Esophagus muscularis mucosa (tissue), 4 donors: ENCODE results near the gene CNTNAP1.

Experiments
- EP300 ChIP-seq: sonication (generic); formaldehyde crosslinking; IDR thresholded peaks from one replicate; pipeline ENCODE4 v1.6.1; 2017; ENCODE audit warnings: antibody characterized with exemption
- POLR2A ChIP-seq: fragments of 450-650 bp; IDR thresholded peaks from one replicate; pipeline ENCODE4 v1.6.1; 2017; ENCODE audit warnings: antibody characterized with exemption, moderate library complexity, mild to moderate bottlenecking, low read depth
- POLR2AphosphoS5 ChIP-seq, 2 donors: sonication (generic); formaldehyde crosslinking; IDR thresholded peaks; one replicate each; pipeline ENCODE4 v1.6.1; 2017; ENCODE audit warnings: antibody characterized with exemption in 2 of 2
- TF ChIP-seq, protein P1 (sequence below), 3 experiments: fragments of 200-600 bp in 2 of 3; fragments of 450-650 bp in 1 of 3; sonication (generic) in 2 of 3; IDR thresholded peaks; one replicate each; pipeline ENCODE4 v1.5.1; 2017 to 2019; ENCODE audit warnings: antibody characterized with exemption in 3 of 3, mild to moderate bottlenecking in 2 of 3, moderate library complexity in 1 of 3

DNA sequence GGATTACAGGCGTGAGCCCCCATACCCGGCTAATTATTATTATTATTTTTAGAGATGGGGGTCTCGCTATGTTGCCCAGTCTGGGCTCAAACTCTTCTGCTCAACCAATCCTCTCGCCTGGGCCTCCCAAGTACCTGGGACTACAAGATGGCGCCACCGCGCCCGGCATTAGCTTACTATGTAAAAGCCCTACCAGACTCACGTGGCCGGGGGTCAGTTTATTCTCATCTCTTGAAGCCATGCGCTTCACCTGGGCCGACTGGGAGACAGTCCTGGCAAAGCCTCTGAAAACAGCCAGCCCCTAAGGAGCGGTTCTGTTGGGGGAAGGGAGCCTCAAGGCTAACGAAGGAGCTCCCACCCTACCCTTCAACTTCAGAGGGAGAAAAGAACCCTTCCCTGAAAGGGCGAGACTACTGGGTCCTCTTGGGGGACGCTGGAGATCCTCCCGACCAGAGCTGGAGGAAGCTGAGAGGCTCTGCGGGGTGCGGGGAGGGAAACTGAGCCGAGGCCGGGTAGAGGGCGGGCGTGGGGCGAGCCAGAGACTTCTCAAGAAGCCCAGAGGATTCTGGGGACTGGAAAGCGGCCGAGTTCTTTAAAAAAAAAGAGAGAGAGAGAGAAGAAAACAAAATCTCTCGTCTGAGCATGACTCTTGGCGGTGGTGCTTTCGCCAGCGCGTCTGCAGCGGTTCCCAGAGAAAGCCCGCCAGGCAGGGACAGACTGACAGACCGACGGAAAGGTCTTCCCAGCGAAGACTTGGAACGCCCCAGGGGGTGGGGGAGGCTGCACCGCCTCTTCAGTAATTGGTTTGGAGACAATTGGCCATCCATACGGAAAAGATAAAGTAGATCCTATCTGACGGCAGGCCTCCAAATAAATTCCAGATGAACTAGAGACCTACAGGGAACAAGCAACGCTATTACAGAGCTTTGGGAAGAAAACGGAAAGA, 28.9 kb upstream of the CNTNAP1 start:
- TF ChIP-seq, protein P1, sequence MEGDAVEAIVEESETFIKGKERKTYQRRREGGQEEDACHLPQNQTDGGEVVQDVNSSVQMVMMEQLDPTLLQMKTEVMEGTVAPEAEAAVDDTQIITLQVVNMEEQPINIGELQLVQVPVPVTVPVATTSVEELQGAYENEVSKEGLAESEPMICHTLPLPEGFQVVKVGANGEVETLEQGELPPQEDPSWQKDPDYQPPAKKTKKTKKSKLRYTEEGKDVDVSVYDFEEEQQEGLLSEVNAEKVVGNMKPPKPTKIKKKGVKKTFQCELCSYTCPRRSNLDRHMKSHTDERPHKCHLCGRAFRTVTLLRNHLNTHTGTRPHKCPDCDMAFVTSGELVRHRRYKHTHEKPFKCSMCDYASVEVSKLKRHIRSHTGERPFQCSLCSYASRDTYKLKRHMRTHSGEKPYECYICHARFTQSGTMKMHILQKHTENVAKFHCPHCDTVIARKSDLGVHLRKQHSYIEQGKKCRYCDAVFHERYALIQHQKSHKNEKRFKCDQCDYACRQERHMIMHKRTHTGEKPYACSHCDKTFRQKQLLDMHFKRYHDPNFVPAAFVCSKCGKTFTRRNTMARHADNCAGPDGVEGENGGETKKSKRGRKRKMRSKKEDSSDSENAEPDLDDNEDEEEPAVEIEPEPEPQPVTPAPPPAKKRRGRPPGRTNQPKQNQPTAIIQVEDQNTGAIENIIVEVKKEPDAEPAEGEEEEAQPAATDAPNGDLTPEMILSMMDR (IDR thresholded peaks at IDR 0.05) = no peak
- TF ChIP-seq POLR2A (no peak), POLR2AphosphoS5 (IDR thresholded peaks at IDR 0.05) (peak; percentile 58 to 67), EP300 (no peak)
